NCI-H1105 treated with DMSO at 0.1 percent for 48 hours (cell line): ENCODE measurements around the gene HAVCR2.
A peak's percentile ranks its signal among the peaks of the same experiment; 100 is the strongest.

Experiments
- DNase-seq: peaks from one replicate; lab custom pipeline; 2025; lab: John Stamatoyannopoulos, UW

Gene HAVCR2

GRCh38 chr5:157108976-157109375 lies at the start of gene HAVCR2:
HAVCR2 (minus strand) TSS chr5:157109044; CDS start chr5:157108983, 61 bp downstream.
- DNase-seq = no peak

- no peak for DNase-seq
Measured at GRCh38 chr5:157157293-157157891, 48.5 kb upstream of the HAVCR2 start.

- DNase-seq = no peak
Measured at GRCh38 chr5:157155297-157155696, 46.5 kb upstream of the HAVCR2 start.

GRCh38 chr5:157150995-157151394 lies 42.2 kb upstream of the HAVCR2 start:
- DNase-seq = no peak

GRCh38 chr5:157148734-157149615 lies 40.1 kb upstream of the HAVCR2 start:
- DNase-seq = peak; percentile 51

- peak; percentile 79 for DNase-seq
Measured at GRCh38 chr5:157143127-157143971, 34.5 kb upstream of the HAVCR2 start.

- DNase-seq = peak; percentile 91
Measured at GRCh38 chr5:157142317-157143126, 33.7 kb upstream of the HAVCR2 start, which contains the start of gene MED7. MED7 (minus strand) TSS chr5:157142865; CDS start chr5:157139431, 3,434 bp downstream.

- no peak for DNase-seq
Measured at GRCh38 chr5:157137691-157138090, 28.8 kb upstream of the HAVCR2 start.

GRCh38 chr5:157132281-157132612 lies 23.4 kb upstream of the HAVCR2 start:
- DNase-seq = no peak

- no peak for DNase-seq
Measured at GRCh38 chr5:157130925-157131324, 22.1 kb upstream of the HAVCR2 start.

GRCh38 chr5:157121709-157122108 lies 12.9 kb upstream of the HAVCR2 start:
- no peak for DNase-seq

- no peak for DNase-seq
Measured at GRCh38 chr5:157120102-157120501, 11.3 kb upstream of the HAVCR2 start.

- no peak for DNase-seq
Measured at GRCh38 chr5:157116483-157116954, 7.7 kb upstream of the HAVCR2 start.

- no peak for DNase-seq
Measured at GRCh38 chr5:157115502-157115901, 6.7 kb upstream of the HAVCR2 start.

- no peak for DNase-seq
Measured at GRCh38 chr5:157115012-157115411, 6.2 kb upstream of the HAVCR2 start.

- DNase-seq = no peak
Measured at GRCh38 chr5:157113002-157113401, 4.2 kb upstream of the HAVCR2 start.

- DNase-seq = no peak
Measured at GRCh38 chr5:157109744-157110143, 900 bp upstream of the HAVCR2 start.

- no peak for DNase-seq
Measured at GRCh38 chr5:157107508-157107907, 1.3 kb downstream of the HAVCR2 start.

GRCh38 chr5:157106630-157107461 lies 2.0 kb downstream of the HAVCR2 start:
- DNase-seq = no peak

GRCh38 chr5:157100140-157100679 lies 8.6 kb downstream of the HAVCR2 start:
- no peak for DNase-seq
